ENCODE measurements around the gene ZNF865. TPM values are rescaled to one million over a fixed set of nuclear protein-coding genes. Genes with fewer than 3 reads are reported as not detected.

Gene ZNF865
- total RNA-seq, 1 experiment from 2014 or later = 16.2 TPM

DNA sequence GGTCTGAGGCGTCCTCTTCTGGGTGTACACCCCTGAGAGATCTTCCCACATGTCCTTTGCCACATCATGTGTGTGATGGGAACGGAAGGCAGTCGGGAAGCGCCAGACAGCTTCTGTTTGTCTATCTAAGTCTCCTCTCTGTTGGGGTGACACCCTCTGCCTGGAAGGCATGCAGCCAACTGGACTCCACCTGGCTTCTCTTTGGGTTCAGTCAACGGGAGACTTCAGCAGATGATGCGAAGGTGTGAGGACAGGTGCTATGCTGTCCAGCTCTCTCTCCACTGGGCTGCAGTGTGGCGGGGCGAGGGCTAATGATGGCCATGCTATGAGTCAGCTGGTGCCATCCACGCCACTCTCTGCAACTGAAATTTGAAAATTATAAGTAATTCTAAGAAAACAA, 45.8 kb upstream of the ZNF865 start:
- Histone ChIP-seq H3K9ac (ENCODE audit: low read length) (no peak overlapping the region), H3K4me1 (ENCODE audit: control insufficient read depth in 1 of 2, insufficient read depth in 2 of 2, low read length in 2 of 2) (no peaks in the 10 kb centered on the region), H3K9me3 (ENCODE audit: control insufficient read depth in 1 of 2, insufficient read depth in 1 of 2, low read depth in 1 of 2, low read length in 2 of 2) (peaks cover 0 to 5% of the 10 kb centered on the region in 2 experiments; a peak in 1 of 4 replicates), H3K36me3 (ENCODE audit: control insufficient read depth in 1 of 2, insufficient read depth in 2 of 2, low read length in 2 of 2) (no peaks in the 10 kb centered on the region), H3K9me2 (ENCODE audit: insufficient read depth) (no peaks in the 10 kb centered on the region), H3K79me2 (ENCODE audit: insufficient read depth, low read length) (no peaks in the 10 kb centered on the region), H2AFZ (ENCODE audit: low read depth, low read length, poor library complexity, severe bottlenecking) (no peak overlapping the region), H3K4me3 (replicated peaks in 1 of 2; ENCODE audit: low read depth in 1 of 2, low read length in 2 of 2) (no peak overlapping the region), H4K20me1 (ENCODE audit: insufficient read depth) (no peaks in the 10 kb centered on the region), H3K27ac (ENCODE audit: low read depth, low read length) (no peak overlapping the region), H3K4me2 (ENCODE audit: low read length) (no peak overlapping the region), H3K27me3 (ENCODE audit: insufficient read depth, low read length) (no peaks in the 10 kb centered on the region)
- no peak for TF ChIP-seq ZNF274 (IDR thresholded peaks at IDR 0.05; ENCODE audit: low read depth, low read length)
- TF ChIP-seq, protein P1, sequence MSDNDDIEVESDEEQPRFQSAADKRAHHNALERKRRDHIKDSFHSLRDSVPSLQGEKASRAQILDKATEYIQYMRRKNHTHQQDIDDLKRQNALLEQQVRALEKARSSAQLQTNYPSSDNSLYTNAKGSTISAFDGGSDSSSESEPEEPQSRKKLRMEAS (IDR thresholded peaks at IDR 0.05) = no peak
- no peak for TF ChIP-seq POLR2AphosphoS5 (IDR thresholded peaks at IDR 0.05; ENCODE audit: low read depth, low read length)
- no peak for TF ChIP-seq EZH2 (IDR thresholded peaks at IDR 0.05)
- TF ChIP-seq SP1 (IDR thresholded peaks at IDR 0.05; ENCODE audit: low read depth) = no peak
- no peak for TF ChIP-seq TCF7L2 (IDR thresholded peaks at IDR 0.05; ENCODE audit: borderline replicate concordance, extremely low read depth, insufficient read depth, insufficient read length)
- TF ChIP-seq ZFX (IDR thresholded peaks at IDR 0.05) = no peak
- no peak for TF ChIP-seq ELF1 (IDR thresholded peaks at IDR 0.05; ENCODE audit: borderline replicate concordance, low read depth)
- TF ChIP-seq, protein P2, sequence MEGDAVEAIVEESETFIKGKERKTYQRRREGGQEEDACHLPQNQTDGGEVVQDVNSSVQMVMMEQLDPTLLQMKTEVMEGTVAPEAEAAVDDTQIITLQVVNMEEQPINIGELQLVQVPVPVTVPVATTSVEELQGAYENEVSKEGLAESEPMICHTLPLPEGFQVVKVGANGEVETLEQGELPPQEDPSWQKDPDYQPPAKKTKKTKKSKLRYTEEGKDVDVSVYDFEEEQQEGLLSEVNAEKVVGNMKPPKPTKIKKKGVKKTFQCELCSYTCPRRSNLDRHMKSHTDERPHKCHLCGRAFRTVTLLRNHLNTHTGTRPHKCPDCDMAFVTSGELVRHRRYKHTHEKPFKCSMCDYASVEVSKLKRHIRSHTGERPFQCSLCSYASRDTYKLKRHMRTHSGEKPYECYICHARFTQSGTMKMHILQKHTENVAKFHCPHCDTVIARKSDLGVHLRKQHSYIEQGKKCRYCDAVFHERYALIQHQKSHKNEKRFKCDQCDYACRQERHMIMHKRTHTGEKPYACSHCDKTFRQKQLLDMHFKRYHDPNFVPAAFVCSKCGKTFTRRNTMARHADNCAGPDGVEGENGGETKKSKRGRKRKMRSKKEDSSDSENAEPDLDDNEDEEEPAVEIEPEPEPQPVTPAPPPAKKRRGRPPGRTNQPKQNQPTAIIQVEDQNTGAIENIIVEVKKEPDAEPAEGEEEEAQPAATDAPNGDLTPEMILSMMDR (IDR thresholded peaks at IDR 0.05 in 2 of 3, conservative IDR thresholded peaks at IDR 0.05 in 1 of 3; ENCODE audit: borderline replicate concordance in 1 of 3, insufficient read depth in 1 of 3, low read depth in 2 of 3, low read length in 2 of 3) = no peak
- no peak for TF ChIP-seq CBX3 (IDR thresholded peaks at IDR 0.05; ENCODE audit: low read depth)
- no peak for TF ChIP-seq POLR2A (IDR thresholded peaks at IDR 0.05; ENCODE audit: borderline replicate concordance, extremely low read depth, insufficient read depth, insufficient read length)
- TF ChIP-seq, protein P3, sequence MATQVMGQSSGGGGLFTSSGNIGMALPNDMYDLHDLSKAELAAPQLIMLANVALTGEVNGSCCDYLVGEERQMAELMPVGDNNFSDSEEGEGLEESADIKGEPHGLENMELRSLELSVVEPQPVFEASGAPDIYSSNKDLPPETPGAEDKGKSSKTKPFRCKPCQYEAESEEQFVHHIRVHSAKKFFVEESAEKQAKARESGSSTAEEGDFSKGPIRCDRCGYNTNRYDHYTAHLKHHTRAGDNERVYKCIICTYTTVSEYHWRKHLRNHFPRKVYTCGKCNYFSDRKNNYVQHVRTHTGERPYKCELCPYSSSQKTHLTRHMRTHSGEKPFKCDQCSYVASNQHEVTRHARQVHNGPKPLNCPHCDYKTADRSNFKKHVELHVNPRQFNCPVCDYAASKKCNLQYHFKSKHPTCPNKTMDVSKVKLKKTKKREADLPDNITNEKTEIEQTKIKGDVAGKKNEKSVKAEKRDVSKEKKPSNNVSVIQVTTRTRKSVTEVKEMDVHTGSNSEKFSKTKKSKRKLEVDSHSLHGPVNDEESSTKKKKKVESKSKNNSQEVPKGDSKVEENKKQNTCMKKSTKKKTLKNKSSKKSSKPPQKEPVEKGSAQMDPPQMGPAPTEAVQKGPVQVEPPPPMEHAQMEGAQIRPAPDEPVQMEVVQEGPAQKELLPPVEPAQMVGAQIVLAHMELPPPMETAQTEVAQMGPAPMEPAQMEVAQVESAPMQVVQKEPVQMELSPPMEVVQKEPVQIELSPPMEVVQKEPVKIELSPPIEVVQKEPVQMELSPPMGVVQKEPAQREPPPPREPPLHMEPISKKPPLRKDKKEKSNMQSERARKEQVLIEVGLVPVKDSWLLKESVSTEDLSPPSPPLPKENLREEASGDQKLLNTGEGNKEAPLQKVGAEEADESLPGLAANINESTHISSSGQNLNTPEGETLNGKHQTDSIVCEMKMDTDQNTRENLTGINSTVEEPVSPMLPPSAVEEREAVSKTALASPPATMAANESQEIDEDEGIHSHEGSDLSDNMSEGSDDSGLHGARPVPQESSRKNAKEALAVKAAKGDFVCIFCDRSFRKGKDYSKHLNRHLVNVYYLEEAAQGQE (IDR thresholded peaks at IDR 0.05; ENCODE audit: low read depth) = no peak
- no peak for TF ChIP-seq EGR1 (IDR thresholded peaks at IDR 0.05; ENCODE audit: low read depth)
- no peak for TF ChIP-seq RAD21 (IDR thresholded peaks at IDR 0.05; ENCODE audit: low read depth)
- RAD21 ChIA-PET (ENCODE audit: low non-redundant PET in 1 of 2, low total read pairs in 2 of 2, uncharacterized antibody in 2 of 2, unreplicated experiment in 2 of 2) = no interaction called here
- DNase-seq (ENCODE audit: low read depth, low spot score) (no peak), ATAC-seq (no peak)
- intact Hi-C loops (cut with micrococcal nuclease) = no loop called here
- CTCF ChIA-PET = no interaction called here
- POLR2A ChIA-PET = no interaction called here
- no TSS peak for BruUV-seq (replicated peaks)
